GM23338 (cell line): ENCODE results near the gene SMOC1.

ENCODE experiments used
- CREB1 ChIP-seq: fragments of 250-450 bp; sonication (Bioruptor Pico); IDR thresholded peaks from 2 replicates; pipeline ENCODE4 v1.5.0; 2020; ENCODE audit warnings: low read depth, mild to moderate bottlenecking, moderate library complexity
- CTCF ChIP-seq, 2 experiments: fragments of 200-600 bp in 1 of 2; sonication (generic) in 1 of 2; conservative IDR thresholded peaks; 2 replicates each; pipeline versions ENCODE4 v1.5.1 to v1.6.1; 2016 to 2017; ENCODE audit warnings: antibody characterized with exemption in 2 of 2, low read depth in 2 of 2, mild to moderate bottlenecking in 2 of 2, moderate library complexity in 1 of 2
- EZH2 ChIP-seq: fragments of 200-600 bp; sonication (generic); IDR thresholded peaks from one replicate; pipeline ENCODE4 v1.8.0; 2017; ENCODE audit warnings: antibody characterized with exemption, mild to moderate bottlenecking, low read depth; ENCODE audit not compliant: unreplicated experiment

DNA sequence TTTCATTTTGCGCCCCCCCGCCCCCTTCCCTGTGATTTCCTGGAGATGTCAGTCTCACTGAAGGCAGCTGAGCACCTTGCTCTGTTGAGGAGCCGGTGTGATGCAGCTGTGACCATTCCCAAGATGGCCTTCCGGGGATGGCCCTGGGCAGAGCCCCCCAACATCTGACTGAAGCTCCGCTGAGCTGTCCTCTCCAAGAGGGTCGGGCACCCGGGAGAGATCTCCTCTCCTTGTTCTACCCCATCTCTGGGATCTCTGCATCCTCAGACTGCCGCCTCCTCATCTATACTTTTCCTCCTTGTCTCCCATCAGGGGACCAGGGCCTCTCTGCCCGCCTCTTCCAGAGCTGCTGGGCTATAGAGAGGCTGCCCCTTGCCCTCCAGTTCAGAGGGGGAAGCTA is 965 bp upstream of the SMOC1 start:
- TF ChIP-seq CTCF (conservative IDR thresholded peaks at IDR 0.05; ENCODE audit: low read depth in 2 of 2) (no peak), EZH2 (no peak), CREB1 (CRISPR knock-in tag) (no peak)
